Psoas muscle (tissue), 8 donors: ENCODE measurements around the gene AKAP9. TPM values are rescaled to one million over a fixed set of nuclear protein-coding genes. Genes with fewer than 3 reads are reported as not detected.

Experiments
- ATAC-seq, 4 donors: fragments of 200-7000 bp; cut with Tn5 transposase; one replicate each; pipeline ENCODE4 v1.9.1; 2020; ENCODE audit warnings: moderate library complexity in 3 of 4, mild to moderate bottlenecking in 2 of 4
- DNase-seq, 2 donors: peaks; one replicate each; pipeline ENCODE4 v3.0.0-alpha.2; 2020
- H3K27ac ChIP-seq: fragments of 200-600 bp; one replicate; pipeline ENCODE4 v1.8.0; 2022
- H3K27me3 ChIP-seq, 3 donors: fragments of 200-600 bp in 1 of 3; one replicate each; pipeline versions ENCODE4 v1.6.1 to v1.8.0; 2013 to 2022; ENCODE audit warnings: low read length in 2 of 3, mild to moderate bottlenecking in 2 of 3, moderate library complexity in 1 of 3; ENCODE audit not compliant: insufficient read depth in 3 of 3
- H3K36me3 ChIP-seq, 2 donors: fragments of 200-600 bp in 1 of 2; one replicate each; pipeline versions ENCODE4 v1.6.1 to v1.8.0; 2013 to 2022; ENCODE audit warnings: low read depth in 1 of 2, mild to moderate bottlenecking in 1 of 2, moderate library complexity in 1 of 2; ENCODE audit not compliant: insufficient read depth in 1 of 2
- H3K4me1 ChIP-seq: fragments of 200-600 bp; one replicate; pipeline ENCODE4 v1.8.0; 2022
- H3K4me3 ChIP-seq: fragments of 200-600 bp; one replicate; pipeline ENCODE4 v1.8.0; 2022; ENCODE audit warnings: mild to moderate bottlenecking
- H3K9me3 ChIP-seq: fragments of 200-600 bp; one replicate; pipeline ENCODE4 v1.8.0; 2022
- CTCF ChIP-seq: fragments of 200-600 bp; IDR thresholded peaks from one replicate; pipeline ENCODE4 v1.8.0; 2022; ENCODE audit warnings: antibody characterized with exemption
- WGBS, 3 donors: extraction: QIAGEN DNeasy Blood & Tissue Kit; methylation state at CpG; one replicate each; pipeline versions ENCODE4 v1.1.6 to v1.1.7; 2013; 5-methylcytosine and 5-hydroxymethylcytosine counted together
- intact Hi-C, 2 donors: fragments of 100-400 bp; cut with DNase I; formaldehyde crosslinking; loops; one replicate each; pipeline versions ENCODE4 v1.11.0 to v1.14.2; 2022
- polyA plus RNA-seq, 3 donors: library from polyadenylated mRNA; stranded (reverse); fragments of 200-250 nt; gene quantifications; one replicate each; pipeline ENCODE4 v1.2.3, GENCODE V29; 2013
- total RNA-seq, 4 donors: library from RNA; stranded (reverse); fragmentation: NEBNext Ultra II Directional in 2 of 4; extraction: Animal tissue kit (Norgen Biotek cat#: 25700) in 2 of 4; gene quantifications; one replicate each; pipeline versions ENCODE4 v1.2.1 to v1.2.4, GENCODE V29; 2021 to 2023
- donor health status: healthy with polysubstance abuse.
- donor health status: DM: no; HTN: no; CAD: no; lungs with moderate emphysema.
- donor health status: Bipolar disorder and iron deficiency.
- donor health status: healthy.
- donor health status: DM: yes; HTN: yes; CAD: no.
- donor health status: DM: no; HTN: no; CAD: no.
- donor health status: DM: no; HTN: no; CAD: no.
- donor health status: DM: yes; HTN: yes; CAD: no.

The AKAP9 gene
- total and polyA plus RNA-seq, 7 donors, result 6.0 to 44.4 (median 24.6) TPM

GRCh38 chr7:92115821-92116220 is 175.2 kb downstream of the AKAP9 start:
- H3K36me3 ChIP-seq, result peaks cover 0 to 39% of the 10 kb centered on the region in 2 donors
- no peak for TF ChIP-seq CTCF
- DNase-seq (no peak), ATAC-seq (no peak)
- no peaks in the 10 kb centered on the region for H3K27me3 ChIP-seq
- H3K4me3 ChIP-seq, result no peak overlapping the region
- 94 to 97% (median 97%) methylated on average over 5 of the region's 5 CpGs for WGBS, 3 donors
- H3K4me1 ChIP-seq, result no peaks in the 10 kb centered on the region
- intact Hi-C loops, result no loop called here
- no peaks in the 10 kb centered on the region for H3K9me3 ChIP-seq
- no peak overlapping the region for H3K27ac ChIP-seq

- Histone ChIP-seq H3K27me3 (no peaks in the 10 kb centered on the region), H3K27ac (no peak overlapping the region), H3K36me3 (peaks cover 0 to 37% of the 10 kb centered on the region in 2 donors), H3K4me3 (no peak overlapping the region), H3K9me3 (no peaks in the 10 kb centered on the region), H3K4me1 (no peaks in the 10 kb centered on the region)
- 93 to 98% (median 96%) methylated on average over 3 of the region's 3 CpGs for WGBS, 3 donors
- ATAC-seq (no peak), DNase-seq (no peak)
- intact Hi-C loops, result no loop called here
- TF ChIP-seq CTCF, result no peak
Measured at GRCh38 chr7:92116949-92117348, 176.3 kb downstream of the AKAP9 start.

- ATAC-seq (no peak), DNase-seq (no peak)
- Histone ChIP-seq H3K4me1 (no peaks in the 10 kb centered on the region), H3K4me3 (no peak overlapping the region), H3K27me3 (no peaks in the 10 kb centered on the region), H3K36me3 (peaks cover 0 to 55% of the 10 kb centered on the region in 2 donors), H3K27ac (no peak overlapping the region), H3K9me3 (no peaks in the 10 kb centered on the region)
- no peak for TF ChIP-seq CTCF
- WGBS, 3 donors, result 89 to 100% (median 91%) methylated on average over 1 of the region's 1 CpG
- intact Hi-C loops, result no loop called here
Measured at GRCh38 chr7:92119213-92119759, 178.6 kb downstream of the AKAP9 start.

GRCh38 chr7:92121681-92122080 is 181.0 kb downstream of the AKAP9 start:
- no peak for TF ChIP-seq CTCF
- Histone ChIP-seq H3K27ac (no peak overlapping the region), H3K27me3 (no peaks in the 10 kb centered on the region), H3K36me3 (peaks cover 0 to 44% of the 10 kb centered on the region in 2 donors), H3K9me3 (no peaks in the 10 kb centered on the region), H3K4me3 (no peak overlapping the region), H3K4me1 (no peaks in the 10 kb centered on the region)
- intact Hi-C loops, result no loop called here
- DNase-seq (no peak), ATAC-seq (no peak)

GRCh38 chr7:92131093-92131492 is 190.4 kb downstream of the AKAP9 start:
- ATAC-seq, result no peak
- Histone ChIP-seq H3K27ac (no peak overlapping the region), H3K36me3 (peaks cover 0 to 22% of the 10 kb centered on the region in 2 donors), H3K9me3 (no peaks in the 10 kb centered on the region), H3K4me1 (no peaks in the 10 kb centered on the region), H3K27me3 (no peaks in the 10 kb centered on the region), H3K4me3 (no peak overlapping the region)
- intact Hi-C loops, result no loop called here
- WGBS, 3 donors, result 86 to 89% (median 87%) methylated on average over 5 of the region's 5 CpGs
- no peak for DNase-seq
- TF ChIP-seq CTCF, result no peak
